GM12865 (cell line): ENCODE data around the gene NDFIP1.

Experiments
- DNase-seq: peaks from one replicate; pipeline ENCODE4 v3.0.0; 2010; ENCODE audit warnings: low read depth
- H3K4me3 ChIP-seq: 2 replicates; pipeline ENCODE4 v1.5.1; 2011; ENCODE audit warnings: mild to moderate bottlenecking, low read depth, low read length, control low read depth
- TF ChIP-seq, protein P1 (sequence below): IDR thresholded peaks from 2 replicates; pipeline ENCODE4 v1.5.1; 2011; ENCODE audit warnings: low read length, control low read depth, low read depth, inconsistent platforms; ENCODE audit not compliant: insufficient read depth; ENCODE audit errors: missing control alignments

NDFIP1 gene

DNA sequence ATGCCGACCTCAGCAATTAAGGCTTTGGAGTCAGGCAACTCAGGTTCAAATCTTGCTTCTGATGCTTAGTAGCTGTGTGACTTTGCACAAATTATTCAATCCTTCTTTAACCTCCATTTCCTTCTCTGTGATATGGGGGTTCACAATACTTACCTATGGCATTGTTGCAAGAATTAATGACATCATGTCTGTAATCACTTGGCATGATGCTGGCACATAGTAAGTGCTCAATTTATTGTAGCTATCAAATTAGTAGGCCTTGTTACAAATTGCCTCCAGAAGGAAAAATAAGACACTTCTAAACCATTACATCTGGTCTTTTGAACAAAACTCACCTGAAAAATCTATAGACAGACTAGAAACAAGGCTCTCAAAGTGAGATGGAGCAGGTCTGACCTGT is 29.9 kb upstream of the NDFIP1 start:
- TF ChIP-seq, protein P1, sequence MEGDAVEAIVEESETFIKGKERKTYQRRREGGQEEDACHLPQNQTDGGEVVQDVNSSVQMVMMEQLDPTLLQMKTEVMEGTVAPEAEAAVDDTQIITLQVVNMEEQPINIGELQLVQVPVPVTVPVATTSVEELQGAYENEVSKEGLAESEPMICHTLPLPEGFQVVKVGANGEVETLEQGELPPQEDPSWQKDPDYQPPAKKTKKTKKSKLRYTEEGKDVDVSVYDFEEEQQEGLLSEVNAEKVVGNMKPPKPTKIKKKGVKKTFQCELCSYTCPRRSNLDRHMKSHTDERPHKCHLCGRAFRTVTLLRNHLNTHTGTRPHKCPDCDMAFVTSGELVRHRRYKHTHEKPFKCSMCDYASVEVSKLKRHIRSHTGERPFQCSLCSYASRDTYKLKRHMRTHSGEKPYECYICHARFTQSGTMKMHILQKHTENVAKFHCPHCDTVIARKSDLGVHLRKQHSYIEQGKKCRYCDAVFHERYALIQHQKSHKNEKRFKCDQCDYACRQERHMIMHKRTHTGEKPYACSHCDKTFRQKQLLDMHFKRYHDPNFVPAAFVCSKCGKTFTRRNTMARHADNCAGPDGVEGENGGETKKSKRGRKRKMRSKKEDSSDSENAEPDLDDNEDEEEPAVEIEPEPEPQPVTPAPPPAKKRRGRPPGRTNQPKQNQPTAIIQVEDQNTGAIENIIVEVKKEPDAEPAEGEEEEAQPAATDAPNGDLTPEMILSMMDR: no peak
- no peak overlapping the region for H3K4me3 ChIP-seq
- DNase-seq: no peak

DNA sequence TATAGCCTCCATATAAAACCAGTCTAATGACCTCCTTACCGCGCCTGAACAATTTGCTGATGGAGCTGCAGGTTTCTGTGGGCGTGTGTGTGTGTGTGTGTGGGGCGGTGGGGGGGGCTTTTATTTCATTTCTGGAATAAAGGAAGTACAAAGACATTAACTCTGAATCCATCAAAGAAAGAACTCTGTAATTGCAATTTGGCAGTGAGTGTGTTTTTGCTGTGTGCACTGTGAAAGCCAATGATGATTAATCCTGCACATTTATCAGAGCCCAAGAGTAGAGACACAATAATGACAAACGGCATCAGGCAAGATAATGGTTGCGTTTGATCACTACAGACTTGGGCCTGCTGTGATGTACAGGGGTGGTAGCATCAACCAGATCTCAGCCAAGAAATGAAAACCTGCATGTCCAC is 29.3 kb upstream of the NDFIP1 start:
- no peak overlapping the region for H3K4me3 ChIP-seq
- no peak for DNase-seq
- TF ChIP-seq, protein P1: no peak

DNA sequence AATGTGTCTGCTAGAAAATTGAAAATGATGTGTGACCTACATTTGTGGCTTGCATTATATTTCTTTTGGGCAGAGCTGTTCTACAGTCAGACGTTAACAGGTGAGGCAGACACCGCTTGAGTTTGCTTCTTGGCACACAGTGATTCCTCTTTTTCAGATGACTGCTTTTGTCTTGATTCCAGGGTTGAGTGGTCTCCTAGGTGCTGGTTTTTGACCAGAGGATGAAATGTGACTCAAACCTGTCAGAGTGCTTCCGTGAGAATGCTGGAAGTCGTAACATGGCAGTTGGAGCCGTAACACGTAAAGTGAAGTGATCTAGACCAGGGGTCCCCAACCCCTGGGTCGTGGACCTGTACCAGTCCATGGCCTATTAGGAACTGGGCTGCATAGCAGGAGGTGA is 28.3 kb upstream of the NDFIP1 start:
- no peak overlapping the region for H3K4me3 ChIP-seq
- TF ChIP-seq, protein P1: no peak
- DNase-seq: no peak

DNA sequence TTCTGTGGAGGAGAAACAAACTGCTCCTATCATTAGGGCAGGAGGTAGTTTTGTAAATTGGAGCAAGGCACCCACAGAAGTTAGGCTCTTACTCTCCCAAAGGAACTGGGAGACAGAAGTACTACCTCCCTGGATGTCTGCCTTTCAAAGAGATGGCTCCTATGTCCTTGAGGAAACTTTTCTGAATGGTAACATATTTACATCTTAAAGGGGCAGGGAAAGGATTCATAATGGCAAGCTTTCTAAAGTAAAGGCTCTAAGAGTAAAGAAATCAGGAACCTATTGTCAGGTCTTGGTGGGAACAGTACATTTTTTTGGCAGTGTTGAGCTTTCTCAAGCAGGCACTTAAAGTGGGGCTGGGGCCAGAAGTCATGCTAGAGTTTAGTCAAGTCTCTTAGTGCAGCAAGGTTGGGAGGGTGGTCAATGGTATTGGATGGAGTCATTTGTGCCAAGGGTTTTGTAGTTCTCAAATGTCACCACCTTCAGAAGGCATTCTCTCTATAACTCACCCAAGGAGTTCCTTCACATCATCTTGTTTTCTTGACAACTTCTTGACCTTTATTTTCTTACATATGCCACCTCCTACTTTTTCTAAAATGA is 26.3 kb upstream of the NDFIP1 start:
- TF ChIP-seq, protein P1: no peak
- DNase-seq: no peak
- H3K4me3 ChIP-seq: no peak overlapping the region

DNA sequence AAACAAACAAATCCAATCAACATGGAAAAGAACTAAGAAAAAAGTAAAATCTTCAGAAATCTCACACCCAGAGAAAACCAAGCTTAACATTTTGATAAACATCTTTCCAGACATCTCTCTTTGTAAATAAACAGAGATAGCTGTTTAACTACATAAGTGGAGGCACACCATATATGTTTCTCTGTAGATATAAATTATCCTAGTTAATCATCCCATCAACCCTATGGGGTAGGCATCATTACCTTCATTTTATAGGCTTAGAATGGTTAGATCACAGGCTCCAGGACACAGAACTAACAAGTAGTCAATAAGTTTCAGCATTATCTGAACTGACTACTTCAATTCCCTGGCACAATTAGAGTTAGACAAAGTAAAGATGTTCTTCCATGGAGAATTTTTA is 22.4 kb upstream of the NDFIP1 start:
- no peak for DNase-seq
- H3K4me3 ChIP-seq: no peak overlapping the region
- TF ChIP-seq, protein P1: no peak

DNA sequence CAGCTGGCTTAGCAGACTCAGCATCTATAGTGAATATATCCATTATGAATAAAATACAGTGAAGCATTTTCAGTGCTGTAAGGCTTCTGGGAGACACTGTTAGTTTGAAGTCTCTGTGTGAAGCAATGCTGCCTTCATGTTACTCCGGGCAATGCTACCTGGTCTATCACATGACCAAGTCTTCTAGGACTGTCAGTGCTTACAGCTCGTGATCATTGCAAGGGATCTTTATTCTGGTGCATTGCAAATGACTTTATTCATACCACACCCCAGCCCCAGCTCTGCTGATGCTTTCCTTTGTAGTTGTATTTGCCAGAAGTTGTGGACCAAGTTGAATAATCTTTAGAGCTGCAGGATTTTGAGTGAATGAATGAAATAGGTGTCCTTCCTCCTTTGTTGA is 21.9 kb upstream of the NDFIP1 start:
- no peak for DNase-seq
- no peak overlapping the region for H3K4me3 ChIP-seq
- TF ChIP-seq, protein P1: no peak
